NCI-H1092 treated with DMSO at 0.1 percent for 48 hours (cell line): ENCODE data around the gene RNF186.
A peak's percentile ranks its signal among the peaks of the same experiment; 100 is the strongest.
"Not testable (repeated sequence)": the region's sequence is repeated elsewhere in the genome, so short reads cannot be mapped to it uniquely, and the experiment has no call there.

Experiments
- DNase-seq: peaks from one replicate; lab custom pipeline; 2025; lab: John Stamatoyannopoulos, UW

The RNF186 gene

GRCh38 chr1:19824541-19824940 lies 9.5 kb upstream of the RNF186 start:
- DNase-seq = no peak

GRCh38 chr1:19824036-19824435 lies 9.0 kb upstream of the RNF186 start:
- DNase-seq = no peak

GRCh38 chr1:19819701-19820100 lies 4.6 kb upstream of the RNF186 start:
- DNase-seq = no peak

GRCh38 chr1:19818324-19818723 lies 3.2 kb upstream of the RNF186 start:
- DNase-seq = no peak

- DNase-seq = no peak
Observed at GRCh38 chr1:19817160-19817559, 2.1 kb upstream of the RNF186 start.

- not testable (repeated sequence) for DNase-seq
Observed at GRCh38 chr1:19816737-19817086, 1.6 kb upstream of the RNF186 start.

- peak; percentile 46 for DNase-seq
Observed at GRCh38 chr1:19815801-19816736, 986 bp upstream of the RNF186 start.

GRCh38 chr1:19814244-19814661 lies 830 bp downstream of the RNF186 start:
- DNase-seq = peak; percentile 25

- no peak for DNase-seq
Observed at GRCh38 chr1:19813643-19813960, 1.5 kb downstream of the RNF186 start.

- no peak for DNase-seq
Observed at GRCh38 chr1:19812875-19813642, 2.0 kb downstream of the RNF186 start.

- no peak for DNase-seq
Observed at GRCh38 chr1:19811206-19811851, 3.8 kb downstream of the RNF186 start.

- no peak for DNase-seq
Observed at GRCh38 chr1:19809044-19809750, 5.9 kb downstream of the RNF186 start.

GRCh38 chr1:19808351-19808750 lies 6.7 kb downstream of the RNF186 start:
- no peak for DNase-seq

GRCh38 chr1:19804831-19805251 lies 10.2 kb downstream of the RNF186 start:
- no peak for DNase-seq

- DNase-seq = no peak
Observed at GRCh38 chr1:19802269-19802668, 12.8 kb downstream of the RNF186 start.

- no peak for DNase-seq
Observed at GRCh38 chr1:19800076-19800804, 14.8 kb downstream of the RNF186 start.

GRCh38 chr1:19799230-19800075 lies 15.6 kb downstream of the RNF186 start, which contains the start of gene TMCO4:
Gene TMCO4, minus strand, starts transcription at chr1:19799916. Its CDS starts 19,158 bp downstream, at chr1:19780758.
- DNase-seq = peak; percentile 24

GRCh38 chr1:19798486-19799229 lies 16.4 kb downstream of the RNF186 start:
- no peak for DNase-seq

GRCh38 chr1:19797827-19798226 lies 17.3 kb downstream of the RNF186 start:
- DNase-seq = no peak

- DNase-seq = no peak
Observed at GRCh38 chr1:19794583-19794982, 20.5 kb downstream of the RNF186 start.
